ENCODE data around the gene QRICH2. TPM values are rescaled to one million over a fixed set of nuclear protein-coding genes. Genes with fewer than 3 reads are reported as not detected.

Gene QRICH2
- total and polyA plus RNA-seq, 7 donors: 0.69 to 5.0 (median 2.5) TPM

- Histone ChIP-seq H3K4me3 (no peak overlapping the region), H3K27ac (peak overlapping the region; percentile 49 to 71 (median 59)), H3K27me3 (no peaks in the 10 kb centered on the region), H3K36me3 (no peaks in the 10 kb centered on the region), H3K4me1 (no peaks in the 10 kb centered on the region), H3K9me3 (no peaks in the 10 kb centered on the region)
- intact Hi-C loops (cut with DNase I): no loop called here
- DNase-seq: peak; percentile 82
- WGBS, 2 donors: 49 to 70% methylated on average over 11 of the region's 11 CpGs
- TF ChIP-seq POLR2A (IDR thresholded peaks at IDR 0.05) (no peak), CTCF (IDR thresholded peaks at IDR 0.05) (no peak), EP300 (IDR thresholded peaks at IDR 0.05) (peak in 1 of 4 donors; percentile 39), POLR2AphosphoS5 (IDR thresholded peaks at IDR 0.05) (peak in 2 of 4 donors; percentile 34 to 53)
Observed at GRCh38 chr17:76252040-76252954, 55.8 kb downstream of the QRICH2 start.

GRCh38 chr17:76251478-76252039 lies 56.5 kb downstream of the QRICH2 start:
- Histone ChIP-seq H3K4me1 (no peaks in the 10 kb centered on the region), H3K27me3 (no peaks in the 10 kb centered on the region), H3K27ac (peak overlapping the region; percentile 43 to 71 (median 54)), H3K9me3 (no peaks in the 10 kb centered on the region), H3K4me3 (no peak overlapping the region), H3K36me3 (no peaks in the 10 kb centered on the region)
- TF ChIP-seq POLR2AphosphoS5 (IDR thresholded peaks at IDR 0.05) (no peak), POLR2A (IDR thresholded peaks at IDR 0.05) (no peak)
- 75 to 82% methylated on average over 8 of the region's 8 CpGs for WGBS, 2 donors
- peak; percentile 55 for DNase-seq
- intact Hi-C loops (cut with DNase I): no loop called here

GRCh38 chr17:76250141-76250540 lies 57.9 kb downstream of the QRICH2 start:
- TF ChIP-seq POLR2AphosphoS5 (IDR thresholded peaks at IDR 0.05) (no peak), CTCF (IDR thresholded peaks at IDR 0.05) (no peak), POLR2A (IDR thresholded peaks at IDR 0.05) (no peak), EP300 (IDR thresholded peaks at IDR 0.05) (no peak)
- H3K9me3 ChIP-seq: no peaks in the 10 kb centered on the region
- WGBS, 2 donors: 93 to 95% methylated on average over 6 of the region's 6 CpGs
- DNase-seq: peak; percentile 24
- no peak overlapping the region for H3K4me3 ChIP-seq
- intact Hi-C loops (cut with DNase I): no loop called here
- H3K27me3 ChIP-seq: peaks cover 0 to under 1% (median 0%) of the 10 kb centered on the region in 3 donors
- no peaks in the 10 kb centered on the region for H3K36me3 ChIP-seq
- no peak overlapping the region for H3K27ac ChIP-seq
- no peaks in the 10 kb centered on the region for H3K4me1 ChIP-seq

GRCh38 chr17:76248013-76248782 lies 59.9 kb downstream of the QRICH2 start:
- Histone ChIP-seq H3K27me3 (peaks cover 0 to 7% (median 4%) of the 10 kb centered on the region in 3 donors), H3K4me1 (no peaks in the 10 kb centered on the region), H3K4me3 (no peak overlapping the region), H3K9me3 (no peaks in the 10 kb centered on the region), H3K36me3 (no peaks in the 10 kb centered on the region), H3K27ac (no peak overlapping the region)
- no peak for TF ChIP-seq EP300 (IDR thresholded peaks at IDR 0.05)
- WGBS, 2 donors: 84 to 91% methylated on average over 11 of the region's 11 CpGs
- intact Hi-C loops (cut with DNase I): no loop called here
- DNase-seq: peak; percentile 19

GRCh38 chr17:76247304-76247703 lies 60.8 kb downstream of the QRICH2 start:
- no peak for DNase-seq
- intact Hi-C loops (cut with DNase I): no loop called here
- Histone ChIP-seq H3K4me3 (no peak overlapping the region), H3K27me3 (peaks cover 0 to 12% (median 12%) of the 10 kb centered on the region in 3 donors), H3K27ac (no peak overlapping the region), H3K9me3 (no peaks in the 10 kb centered on the region), H3K4me1 (no peaks in the 10 kb centered on the region), H3K36me3 (no peaks in the 10 kb centered on the region)
- 84 to 89% methylated on average over 8 of the region's 8 CpGs for WGBS, 2 donors
- TF ChIP-seq CTCF (IDR thresholded peaks at IDR 0.05): no peak
- TF ChIP-seq EP300 (IDR thresholded peaks at IDR 0.05): no peak
- no peak for TF ChIP-seq POLR2AphosphoS5 (IDR thresholded peaks at IDR 0.05)
- no peak for TF ChIP-seq POLR2A (IDR thresholded peaks at IDR 0.05)
